H9 (cell line): Measurements from ENCODE around the gene GRK4. TPM values are rescaled to one million over a fixed set of nuclear protein-coding genes. Genes with fewer than 3 reads are reported as not detected.

ENCODE experiments used
- DNase-seq: peaks from one replicate; pipeline ENCODE4 v3.0.0-alpha.2; 2017
- H2AFZ ChIP-seq: one replicate; pipeline ENCODE4 v1.6.1; 2013; ENCODE audit warnings: mild to moderate bottlenecking, low read length, control low read depth, moderate library complexity
- H2AK5ac ChIP-seq: 2 replicates; pipeline ENCODE4 v1.6.1; 2013; ENCODE audit warnings: low read length, control low read depth, mixed read lengths; ENCODE audit not compliant: insufficient read length
- H2BK120ac ChIP-seq: one replicate; pipeline ENCODE4 v1.6.1; 2013; ENCODE audit warnings: low read depth, mild to moderate bottlenecking, low read length, control low read depth, inconsistent platforms; ENCODE audit not compliant: poor library complexity, severe bottlenecking
- H2BK12ac ChIP-seq: 2 replicates; pipeline ENCODE4 v1.6.1; 2013; ENCODE audit warnings: low read length, control low read depth, mixed read lengths, low read depth; ENCODE audit not compliant: insufficient read length
- H2BK15ac ChIP-seq: 2 replicates; pipeline ENCODE4 v1.6.1; 2013; ENCODE audit warnings: low read depth, low read length, control low read depth
- H2BK20ac ChIP-seq: one replicate; pipeline ENCODE4 v1.6.1; 2013; ENCODE audit warnings: low read depth, mild to moderate bottlenecking, low read length, control low read depth, inconsistent platforms; ENCODE audit not compliant: poor library complexity, severe bottlenecking
- H2BK5ac ChIP-seq: 2 replicates; pipeline ENCODE4 v1.6.1; 2013; ENCODE audit warnings: low read length, control low read depth, mixed read lengths; ENCODE audit not compliant: insufficient read length
- H3K14ac ChIP-seq: 2 replicates; pipeline ENCODE4 v1.6.1; 2013; ENCODE audit warnings: low read length, control low read depth; ENCODE audit not compliant: insufficient read depth
- H3K18ac ChIP-seq: 2 replicates; pipeline ENCODE4 v1.6.1; 2013; ENCODE audit warnings: low read depth, mild to moderate bottlenecking, mixed read lengths, low read length, control low read depth; ENCODE audit not compliant: insufficient read length
- H3K23ac ChIP-seq: 2 replicates; pipeline ENCODE4 v1.6.1; 2013; ENCODE audit warnings: low read length, control low read depth, mixed read lengths, low read depth; ENCODE audit not compliant: insufficient read length
- H3K23me2 ChIP-seq: 2 replicates; pipeline ENCODE4 v1.6.1; 2013; ENCODE audit warnings: low read depth, mild to moderate bottlenecking, mixed read lengths, low read length, control low read depth; ENCODE audit not compliant: insufficient read length, poor library complexity, severe bottlenecking
- H3K27ac ChIP-seq: 2 replicates; pipeline ENCODE4 v1.5.1; 2013; ENCODE audit warnings: low read length, control low read depth, mixed read lengths, low read depth; ENCODE audit not compliant: insufficient read length
- H3K27me3 ChIP-seq: 2 replicates; pipeline ENCODE4 v1.6.1; 2013; ENCODE audit warnings: low read length, control low read depth, inconsistent platforms; ENCODE audit not compliant: insufficient read depth
- H3K4ac ChIP-seq: 2 replicates; pipeline ENCODE4 v1.6.1; 2013; ENCODE audit warnings: low read depth, mild to moderate bottlenecking, control low read depth, inconsistent platforms, low read length, moderate library complexity
- H3K4me1 ChIP-seq: 2 replicates; pipeline ENCODE4 v1.6.1; 2013; ENCODE audit warnings: low read length, control low read depth, inconsistent platforms; ENCODE audit not compliant: insufficient read depth
- H3K4me2 ChIP-seq: 2 replicates; pipeline ENCODE4 v1.6.1; 2013; ENCODE audit warnings: low read length, control low read depth, mixed read lengths; ENCODE audit not compliant: insufficient read length, insufficient read depth
- H3K56ac ChIP-seq: 2 replicates; pipeline ENCODE4 v1.6.1; 2013; ENCODE audit warnings: low read depth, mild to moderate bottlenecking, mixed read lengths, low read length, control low read depth; ENCODE audit not compliant: insufficient read length
- H3K79me1 ChIP-seq: 2 replicates; pipeline ENCODE4 v1.6.1; 2013; ENCODE audit warnings: low read depth, mild to moderate bottlenecking, moderate library complexity, low read length, control low read depth, inconsistent platforms; ENCODE audit not compliant: insufficient read depth, poor library complexity, severe bottlenecking
- H3K79me2 ChIP-seq: 2 replicates; pipeline ENCODE4 v1.6.1; 2013; ENCODE audit warnings: low read length, control low read depth, inconsistent platforms; ENCODE audit not compliant: insufficient read depth
- H3K9ac ChIP-seq: 2 replicates; pipeline ENCODE4 v1.6.1; 2013; ENCODE audit warnings: low read length, control low read depth, mixed read lengths; ENCODE audit not compliant: insufficient read length; ENCODE audit errors: extremely low read depth
- H3K9me3 ChIP-seq: one replicate; pipeline ENCODE4 v1.6.1; 2013; ENCODE audit warnings: low read depth, low read length, inconsistent platforms; ENCODE audit not compliant: control insufficient read depth
- H3T11ph ChIP-seq: one replicate; pipeline ENCODE4 v1.6.1; 2013; ENCODE audit warnings: mild to moderate bottlenecking, low read length, control low read depth, inconsistent platforms
- H4K20me1 ChIP-seq: one replicate; pipeline ENCODE4 v1.6.1; 2013; ENCODE audit not compliant: control insufficient read depth, insufficient read length, insufficient read depth
- H4K5ac ChIP-seq: 2 replicates; pipeline ENCODE4 v1.6.1; 2013; ENCODE audit warnings: low read depth, mild to moderate bottlenecking, mixed read lengths, low read length, control low read depth; ENCODE audit not compliant: insufficient read length
- H4K8ac ChIP-seq: replicated peaks from 2 replicates; pipeline ENCODE4 v1.6.1; 2013; ENCODE audit warnings: low read length, control low read depth, mixed read lengths, low read depth; ENCODE audit not compliant: insufficient read length
- H4K91ac ChIP-seq: 2 replicates; pipeline ENCODE4 v1.6.1; 2013; ENCODE audit warnings: low read depth, mild to moderate bottlenecking, moderate library complexity, mixed read lengths, low read length, control low read depth; ENCODE audit not compliant: insufficient read length
- H3K27ac Mint-ChIP-seq, 3 experiments: 2 replicates in 2 of 3; 3 replicates in 1 of 3; pipeline ENCODE4 v1.8.0; 2020 to 2021; ENCODE audit warnings: mixed read lengths in 3 of 3, mild to moderate bottlenecking in 1 of 3, moderate library complexity in 1 of 3
- H3K27me3 Mint-ChIP-seq: 2 replicates; pipeline ENCODE4 v1.8.0; 2021; ENCODE audit warnings: low read depth, mild to moderate bottlenecking, moderate library complexity, mixed read lengths
- H3K36me3 Mint-ChIP-seq, 3 experiments: 2 replicates in 2 of 3; 3 replicates in 1 of 3; pipeline ENCODE4 v1.8.0; 2020 to 2021; ENCODE audit warnings: low read depth in 3 of 3, mixed read lengths in 3 of 3; ENCODE audit not compliant: insufficient read depth in 1 of 3
- H3K4me1 Mint-ChIP-seq, 2 experiments: 2 replicates each; pipeline ENCODE4 v1.8.0; 2020; ENCODE audit warnings: mixed read lengths in 2 of 2
- H3K4me3 Mint-ChIP-seq, 2 experiments: 2 replicates in 1 of 2; 3 replicates in 1 of 2; pipeline ENCODE4 v1.8.0; 2020 to 2021; ENCODE audit warnings: mild to moderate bottlenecking in 2 of 2, mixed read lengths in 2 of 2, moderate library complexity in 1 of 2
- H3K9me3 Mint-ChIP-seq, 2 experiments: 2 replicates in 1 of 2; 3 replicates in 1 of 2; pipeline ENCODE4 v1.8.0; 2020; ENCODE audit warnings: mild to moderate bottlenecking in 2 of 2, mixed read lengths in 2 of 2, moderate library complexity in 1 of 2
- CTCF ChIP-seq: fragments of 200-600 bp; sonication (generic); conservative IDR thresholded peaks from 3 replicates; pipeline ENCODE4 v1.8.0; 2021; ENCODE audit warnings: antibody characterized with exemption, mild to moderate bottlenecking
- WGBS: extraction: QIAGEN DNeasy Blood & Tissue Kit; methylation state at CpG from one replicate; pipeline ENCODE4 v1.1.7; 2013; ENCODE audit warnings: missing lambda C conversion rate, low lambda C conversion rate, mixed read lengths; ENCODE audit not compliant: insufficient read length; ENCODE audit errors: extremely low coverage; 5-methylcytosine and 5-hydroxymethylcytosine counted together
- total RNA-seq: library from RNA; stranded (reverse); gene quantifications from 2 replicates; pipeline ENCODE4 v1.2.1, GENCODE V29; 2021

The GRK4 gene
- total RNA-seq, 1 experiment from 2014 or later: 4.8 TPM

GRCh38 chr4:3071811-3072210 is 108.4 kb downstream of the GRK4 start:
- Histone ChIP-seq H3T11ph (no peak overlapping the region), H2BK20ac (no peak overlapping the region), H3K23me2 (peaks cover 8% of the 10 kb centered on the region), H3K79me1 (no peaks in the 10 kb centered on the region), H3K79me2 (peaks cover 11% of the 10 kb centered on the region; the same call in 1 of the 2 replicates), H2BK120ac (no peak overlapping the region), H2BK12ac (no peak overlapping the region), H3K23ac (no peak overlapping the region), H3K27ac (no peak overlapping the region), H3K4ac (no peak overlapping the region), H3K9ac (no peak overlapping the region), H2AFZ (no peak overlapping the region), H2AK5ac (no peak overlapping the region), H2BK15ac (no peak overlapping the region), H4K5ac (no peak overlapping the region), H3K9me3 (no peaks in the 10 kb centered on the region), H3K4me2 (no peak overlapping the region), H2BK5ac (no peak overlapping the region), H3K27me3 (no peaks in the 10 kb centered on the region), H4K8ac (no peak overlapping the region), H3K56ac (no peak overlapping the region), H4K91ac (no peak overlapping the region), H4K20me1 (peaks cover 2% of the 10 kb centered on the region), H3K14ac (no peak overlapping the region), H3K4me1 (no peaks in the 10 kb centered on the region; the same call in 1 of the 2 replicates), H3K18ac (no peak overlapping the region)
- TF ChIP-seq CTCF: no peak
- no CpG with 5 or more reads among the region's 7 CpGs for WGBS
- peaks cover 14 to 24% of the 10 kb centered on the region in 2 experiments for H3K4me1 Mint-ChIP-seq
- H3K4me3 Mint-ChIP-seq: no peak overlapping the region; a peak in 1 of 5 replicates
- no peaks in the 10 kb centered on the region; a peak in 1 of 7 replicates for H3K36me3 Mint-ChIP-seq
- H3K27ac Mint-ChIP-seq: no peak overlapping the region
- H3K27me3 Mint-ChIP-seq: peaks cover 3% of the 10 kb centered on the region; the same call in 1 of the 2 replicates
- no peaks in the 10 kb centered on the region for H3K9me3 Mint-ChIP-seq
- DNase-seq: no peak
